HG02763 (cell line): ENCODE results near the gene GRAP2.

ENCODE experiments used
- ATAC-seq: cut with Tn5 transposase; IDR thresholded peaks from one replicate; pipeline ENCODE4 v1.9.1; 2021; ENCODE audit warnings: mild to moderate bottlenecking, moderate library complexity; ENCODE audit not compliant: unreplicated experiment

GRAP2 gene

GRCh38 chr22:40008726-40009291 lies 107.9 kb downstream of the GRAP2 start:
- ATAC-seq, result no peak

- ATAC-seq, result no peak
Measured at GRCh38 chr22:40009292-40009774, 108.4 kb downstream of the GRAP2 start.

- ATAC-seq, result no peak
Measured at GRCh38 chr22:40009951-40010671, 109.2 kb downstream of the GRAP2 start.

GRCh38 chr22:40010746-40011145 lies 109.9 kb downstream of the GRAP2 start:
- no peak for ATAC-seq

GRCh38 chr22:40014667-40015248 lies 113.9 kb downstream of the GRAP2 start:
- ATAC-seq, result no peak

GRCh38 chr22:40015358-40015976 lies 114.6 kb downstream of the GRAP2 start:
- no peak for ATAC-seq

- ATAC-seq, result no peak
Measured at GRCh38 chr22:40018051-40018450, 117.2 kb downstream of the GRAP2 start.

GRCh38 chr22:40019100-40019499 lies 118.2 kb downstream of the GRAP2 start:
- no peak for ATAC-seq

- ATAC-seq, result no peak
Measured at GRCh38 chr22:40020956-40021355, 120.1 kb downstream of the GRAP2 start.

GRCh38 chr22:40021401-40022000 lies 120.6 kb downstream of the GRAP2 start:
- no peak for ATAC-seq

GRCh38 chr22:40022536-40023240 lies 121.8 kb downstream of the GRAP2 start:
- no peak for ATAC-seq
